ENCODE data around the gene REM2.
"Not testable (repeated sequence)": the region's sequence is repeated elsewhere in the genome, so short reads cannot be mapped to it uniquely, and the experiment has no call there.

REM2 gene

DNA sequence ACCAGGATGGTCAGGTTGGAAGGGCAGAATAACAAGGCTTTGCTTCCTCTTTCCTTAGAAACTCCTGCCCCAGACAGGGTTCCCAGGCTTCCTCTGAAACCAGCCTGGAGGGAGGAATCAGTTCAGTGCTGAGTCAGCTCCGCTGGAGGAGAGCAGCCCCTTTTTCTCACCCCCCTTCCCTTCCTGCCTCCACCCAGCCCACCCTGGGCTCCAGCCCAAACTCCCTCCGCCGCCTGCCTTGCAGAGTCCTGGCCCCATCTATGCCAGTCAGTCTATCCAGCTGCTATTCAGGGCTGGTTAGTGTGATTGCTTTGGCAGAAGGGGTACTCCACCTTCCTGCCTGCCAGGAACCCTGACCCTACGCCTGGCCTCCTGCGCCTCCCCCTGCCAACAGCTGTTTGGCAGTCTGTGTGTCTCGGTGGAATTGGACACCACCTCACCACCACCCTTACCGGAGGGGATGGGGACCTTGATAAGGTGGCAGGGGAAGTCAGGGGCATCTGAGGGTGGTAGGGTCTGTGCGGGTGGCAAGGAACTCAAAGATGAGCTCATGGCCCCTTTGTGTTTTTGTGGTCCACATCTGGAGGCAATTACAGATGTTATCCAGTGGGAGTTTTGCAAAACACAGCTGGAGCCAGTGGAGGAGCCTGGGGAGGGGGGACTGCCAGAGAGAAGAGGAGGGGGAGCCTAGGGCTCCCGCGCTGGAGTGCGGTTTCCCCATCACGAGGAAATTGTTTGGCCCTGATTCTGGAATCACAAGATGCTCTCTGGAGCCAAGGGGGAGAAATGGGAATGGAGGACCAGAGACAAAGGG, 34.5 kb upstream of the REM2 start:
- DNase-seq (ENCODE audit: low spot score) = no peak

DNA sequence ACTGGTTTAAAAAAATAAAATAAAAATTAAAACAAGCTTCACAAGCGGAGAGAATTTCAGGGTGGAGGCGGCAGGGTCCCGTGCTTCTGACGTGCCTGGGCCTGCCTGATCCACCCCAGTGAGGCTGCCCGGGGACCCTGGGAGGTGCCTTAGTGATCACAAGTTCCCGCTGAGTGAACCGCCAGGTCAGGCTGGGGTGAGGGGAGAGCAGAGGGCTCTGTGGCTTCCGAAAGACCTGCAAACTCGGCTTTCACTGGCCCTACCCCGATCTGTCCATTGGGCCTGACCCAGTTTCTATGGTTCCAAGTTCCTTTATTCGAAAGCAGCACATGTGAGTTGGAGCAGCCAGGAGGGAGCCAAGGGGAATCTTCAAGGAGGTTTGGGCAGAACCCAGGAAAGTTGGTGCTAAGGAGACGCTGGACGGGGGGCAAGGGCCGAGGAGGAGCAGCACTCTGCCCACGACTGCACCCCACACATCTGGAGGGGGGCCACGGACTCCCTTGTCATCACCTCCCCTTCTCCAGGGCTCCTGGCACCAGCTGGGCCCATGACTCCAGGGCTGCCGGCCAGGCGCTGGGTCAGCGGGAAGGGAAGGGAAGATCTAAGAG, 33.7 kb upstream of the REM2 start:
- no peak for DNase-seq (ENCODE audit: low spot score)

DNA sequence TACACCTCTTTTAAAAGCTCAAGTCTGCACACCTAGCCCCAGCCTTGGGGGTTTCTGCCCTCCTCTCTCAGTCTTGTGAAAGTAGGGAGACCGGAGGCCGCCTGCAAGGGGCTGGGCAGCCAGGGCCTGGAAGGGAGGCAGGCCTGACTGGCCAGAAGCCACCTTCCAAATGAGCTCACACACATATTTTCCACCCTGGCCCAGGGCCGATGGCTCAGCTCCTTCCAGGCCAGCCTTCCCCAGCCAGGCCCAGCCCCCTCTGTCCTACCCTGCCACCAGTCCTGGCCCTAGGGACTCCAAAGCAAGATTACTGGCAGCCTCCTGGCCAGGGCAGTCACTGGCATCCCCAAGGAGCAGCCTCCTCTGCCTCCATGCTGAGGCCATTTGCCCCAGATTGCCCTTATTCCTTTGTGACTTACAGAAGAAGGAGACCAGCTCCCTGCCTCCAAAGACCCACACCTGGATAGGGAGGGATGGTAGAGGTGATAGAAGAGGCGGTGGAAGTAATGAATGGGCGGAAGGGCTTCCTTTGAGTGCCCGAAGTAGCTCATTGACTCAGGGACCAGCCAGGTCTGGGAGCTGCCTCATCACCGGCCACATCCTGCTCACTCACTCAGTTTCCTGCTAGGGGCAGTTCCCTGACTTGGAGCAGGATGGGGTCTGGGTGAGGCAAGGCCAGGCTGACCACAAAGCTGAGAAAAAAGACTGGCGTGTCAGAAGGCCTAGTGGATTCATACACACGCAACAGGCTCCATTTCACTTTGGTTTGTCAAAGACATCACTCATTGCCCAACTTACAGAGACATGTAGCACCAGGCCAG, 31.9 kb upstream of the REM2 start:
- DNase-seq (ENCODE audit: low spot score) = no peak

DNA sequence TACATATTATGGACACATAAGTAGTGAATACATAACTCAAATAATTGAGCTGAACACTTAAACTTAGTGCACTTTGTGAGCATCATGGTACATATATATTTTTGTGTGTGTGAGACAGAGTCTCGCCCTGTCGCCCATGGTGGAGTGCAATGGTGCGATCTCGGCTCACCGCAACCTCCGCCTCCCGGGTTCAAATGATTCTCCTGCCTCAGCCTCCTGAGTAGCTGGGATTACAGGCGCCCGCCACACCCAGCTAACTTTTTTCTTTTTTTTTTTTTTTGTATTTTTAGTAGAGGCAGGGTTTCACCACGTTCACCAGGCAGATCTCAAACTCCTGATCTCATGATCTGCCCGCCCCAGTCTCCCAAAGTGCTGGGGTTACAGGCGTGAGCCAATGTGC, 30.8 kb upstream of the REM2 start:
- DNase-seq (ENCODE audit: low spot score) = not testable (repeated sequence)

DNA sequence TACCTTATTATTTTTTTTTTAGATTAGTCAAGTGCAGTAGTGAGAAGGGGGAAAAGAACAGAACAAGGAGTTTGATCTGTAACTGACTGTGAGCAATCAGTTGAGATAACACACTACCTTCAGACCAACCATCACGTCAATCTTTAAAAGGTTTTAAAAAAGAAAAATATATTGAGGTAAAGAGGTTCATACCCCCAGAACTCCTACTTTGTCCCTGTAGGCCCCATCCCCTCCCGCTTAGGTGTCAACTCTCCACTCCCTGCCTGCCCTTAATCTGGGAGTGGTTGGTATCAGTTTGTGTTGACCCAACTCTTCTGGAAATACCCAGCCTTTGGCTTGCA, 30.5 kb upstream of the REM2 start:
- DNase-seq (ENCODE audit: low spot score) = no peak

DNA sequence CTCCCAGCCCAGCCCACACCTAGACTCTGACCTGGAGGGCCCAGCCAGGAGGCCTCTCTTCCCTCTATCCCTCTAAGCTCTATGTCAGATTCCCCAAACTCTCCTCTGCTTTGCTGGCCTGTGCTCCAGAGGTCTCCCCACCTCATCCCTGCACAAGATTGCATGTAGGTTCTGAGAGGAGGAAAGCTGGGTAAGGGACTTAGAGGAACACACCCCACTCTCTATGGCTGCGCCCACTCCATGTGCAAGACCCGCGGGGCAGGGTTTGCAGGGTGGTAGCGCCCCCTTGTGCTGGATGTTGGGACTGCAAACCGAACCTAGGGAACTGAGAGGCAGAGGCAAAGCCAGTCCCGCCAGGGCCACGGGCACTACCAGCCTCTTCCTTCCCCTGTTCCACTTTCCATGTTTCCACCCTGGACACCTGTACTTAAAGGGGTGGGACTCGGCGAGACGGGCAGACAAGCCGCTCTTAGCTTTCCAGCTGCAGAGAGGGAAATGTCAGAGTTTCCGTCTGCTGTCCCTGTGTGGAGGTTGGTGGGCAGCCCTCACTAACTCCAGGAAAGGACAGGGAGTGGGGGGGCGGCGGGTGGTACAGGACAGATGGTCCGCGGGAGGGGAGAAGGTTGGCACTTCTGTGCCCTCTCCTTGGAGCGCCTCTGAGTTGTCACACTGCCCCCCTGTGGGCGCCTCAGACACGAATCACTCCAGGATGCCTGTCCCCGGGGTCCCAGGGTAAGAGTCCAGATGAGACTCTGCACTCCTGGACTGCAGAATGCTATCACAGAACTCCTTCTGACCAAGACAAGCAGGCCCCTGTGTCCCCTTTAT, 29.9 kb upstream of the REM2 start:
- DNase-seq (ENCODE audit: low spot score) = peak; percentile 94

DNA sequence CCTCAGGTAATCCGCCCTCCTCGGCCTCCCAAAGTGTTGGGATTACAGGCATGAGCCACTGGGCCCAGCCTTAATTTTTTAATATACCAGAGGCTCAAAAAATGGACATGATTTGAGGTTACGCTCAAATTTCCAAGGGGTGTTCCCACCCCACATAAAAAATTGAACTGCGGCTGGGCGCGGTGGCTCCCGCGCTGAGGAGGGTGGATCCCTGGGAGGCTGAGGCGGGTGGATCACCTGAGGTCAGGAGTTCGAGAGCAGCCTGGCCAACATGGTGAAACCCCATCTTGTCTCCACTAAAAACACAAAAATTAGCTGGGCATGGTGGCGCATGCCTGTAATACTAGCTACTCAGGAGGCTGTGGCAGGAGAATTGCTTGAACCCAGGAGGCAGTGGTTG, 28.7 kb upstream of the REM2 start:
- DNase-seq (ENCODE audit: low spot score) = not testable (repeated sequence)

DNA sequence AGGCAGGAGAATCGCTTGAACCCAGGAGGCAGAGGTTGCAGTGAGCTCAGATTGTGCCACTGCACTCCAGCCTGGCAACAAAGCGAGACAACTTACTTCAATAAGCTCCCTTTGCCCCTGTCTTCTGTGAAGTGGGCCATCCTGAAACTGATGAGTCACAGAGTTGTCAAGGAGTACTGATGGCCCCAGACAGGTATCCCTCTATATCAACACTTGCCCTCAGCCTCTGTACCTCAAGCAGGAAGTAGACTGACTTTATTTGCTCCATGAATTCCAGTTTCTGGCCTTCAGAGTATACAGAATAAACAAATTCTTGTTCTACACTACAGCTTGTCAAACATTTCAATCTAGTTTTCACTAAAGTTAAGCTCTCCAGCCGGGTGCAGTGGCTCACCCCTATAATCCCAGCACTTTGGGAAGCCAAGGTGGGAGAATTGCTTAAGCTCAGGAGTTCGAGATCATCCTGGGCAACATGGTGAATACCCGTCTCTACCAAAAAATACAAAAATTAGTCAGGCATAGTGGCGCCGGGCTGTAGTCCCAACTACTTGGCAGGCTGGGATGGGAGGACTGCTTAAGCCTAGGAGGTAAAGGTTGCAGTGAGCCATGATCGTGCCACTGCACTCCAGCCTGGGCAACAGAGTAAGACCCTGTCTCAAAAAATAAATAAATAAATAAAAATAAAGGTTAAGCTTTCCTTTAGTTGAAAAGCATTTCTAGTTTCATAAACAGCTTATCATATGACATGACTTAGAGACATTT, 27.9 kb upstream of the REM2 start:
- DNase-seq (ENCODE audit: low spot score) = no peak

DNA sequence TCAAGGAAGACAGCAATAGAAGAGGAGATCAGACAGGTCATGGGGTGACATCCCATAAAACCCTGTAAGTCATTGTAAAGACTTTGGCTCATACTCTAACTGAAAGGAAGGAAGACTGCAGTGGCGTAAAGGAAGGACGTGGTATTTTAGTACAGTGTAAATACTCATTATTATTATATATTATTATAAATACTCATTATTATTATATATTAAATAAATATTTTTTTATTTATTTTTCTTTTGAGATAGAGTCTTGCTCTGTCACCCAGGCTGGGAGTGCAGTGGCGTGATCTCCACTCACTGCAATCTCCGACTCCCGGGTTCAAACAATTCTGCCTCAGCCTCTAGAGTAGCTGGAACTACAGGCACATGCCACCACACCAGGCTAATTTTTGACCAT, 26.6 kb upstream of the REM2 start:
- no peak for DNase-seq (ENCODE audit: low spot score)

DNA sequence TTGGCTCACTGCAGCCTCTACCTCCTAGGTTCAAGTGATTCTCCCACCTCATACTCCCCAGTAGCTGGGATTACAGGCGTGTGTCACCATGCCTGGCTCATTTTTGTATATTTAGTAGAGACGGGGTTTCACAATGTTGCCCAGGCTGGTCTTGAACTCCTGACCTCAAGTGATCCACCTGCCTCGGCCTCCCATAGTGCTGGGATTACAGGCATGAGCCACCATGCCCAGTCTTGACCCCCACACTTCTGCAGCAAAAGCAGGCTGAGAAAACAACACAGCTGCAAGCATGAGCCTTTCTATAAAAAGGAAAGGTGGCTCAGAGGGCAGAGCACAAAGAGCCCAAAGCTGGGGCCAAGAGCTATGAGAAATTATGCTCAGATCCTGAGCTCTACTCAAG, 22.6 kb upstream of the REM2 start:
- DNase-seq (ENCODE audit: low spot score) = not testable (repeated sequence)

DNA sequence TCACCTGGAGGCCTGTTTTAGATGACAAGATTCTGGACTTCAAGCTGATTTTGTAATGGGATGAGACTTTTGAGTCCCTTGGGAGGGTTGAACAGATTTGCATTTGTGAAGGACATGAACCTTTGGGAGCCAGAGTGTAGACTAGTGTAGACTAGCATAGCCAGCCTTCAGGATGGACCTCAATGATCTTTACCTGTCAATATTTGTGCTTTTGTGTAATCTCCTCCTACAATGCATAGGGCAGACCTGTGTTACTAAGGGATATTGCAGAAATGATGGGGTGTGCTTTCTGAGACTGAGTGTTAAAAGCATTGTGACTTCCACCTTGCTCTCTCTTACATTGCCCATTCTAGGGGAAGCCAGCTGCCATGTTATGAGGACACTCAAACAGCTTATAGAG, 21.4 kb upstream of the REM2 start:
- no peak for DNase-seq (ENCODE audit: low spot score)

DNA sequence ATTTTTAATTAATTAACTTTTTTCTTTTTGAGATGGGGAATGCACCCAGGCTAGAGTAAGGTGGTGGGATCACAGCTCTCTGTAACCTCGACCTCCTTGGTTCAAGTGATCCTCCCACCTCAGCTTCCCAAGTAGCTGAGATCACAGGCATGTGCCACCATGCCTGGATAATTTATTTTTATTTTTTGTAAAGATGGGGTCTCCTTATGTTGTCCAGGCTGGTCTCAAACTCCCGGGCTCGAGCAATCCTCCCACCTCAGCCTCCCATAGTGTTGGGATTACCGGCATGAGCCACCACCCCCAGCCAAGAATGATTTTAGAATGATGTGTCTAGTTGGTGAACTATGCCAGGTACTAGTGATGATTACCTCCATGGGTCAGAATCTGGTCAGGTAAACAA, 18.0 kb upstream of the REM2 start:
- no peak for DNase-seq (ENCODE audit: low spot score)

DNA sequence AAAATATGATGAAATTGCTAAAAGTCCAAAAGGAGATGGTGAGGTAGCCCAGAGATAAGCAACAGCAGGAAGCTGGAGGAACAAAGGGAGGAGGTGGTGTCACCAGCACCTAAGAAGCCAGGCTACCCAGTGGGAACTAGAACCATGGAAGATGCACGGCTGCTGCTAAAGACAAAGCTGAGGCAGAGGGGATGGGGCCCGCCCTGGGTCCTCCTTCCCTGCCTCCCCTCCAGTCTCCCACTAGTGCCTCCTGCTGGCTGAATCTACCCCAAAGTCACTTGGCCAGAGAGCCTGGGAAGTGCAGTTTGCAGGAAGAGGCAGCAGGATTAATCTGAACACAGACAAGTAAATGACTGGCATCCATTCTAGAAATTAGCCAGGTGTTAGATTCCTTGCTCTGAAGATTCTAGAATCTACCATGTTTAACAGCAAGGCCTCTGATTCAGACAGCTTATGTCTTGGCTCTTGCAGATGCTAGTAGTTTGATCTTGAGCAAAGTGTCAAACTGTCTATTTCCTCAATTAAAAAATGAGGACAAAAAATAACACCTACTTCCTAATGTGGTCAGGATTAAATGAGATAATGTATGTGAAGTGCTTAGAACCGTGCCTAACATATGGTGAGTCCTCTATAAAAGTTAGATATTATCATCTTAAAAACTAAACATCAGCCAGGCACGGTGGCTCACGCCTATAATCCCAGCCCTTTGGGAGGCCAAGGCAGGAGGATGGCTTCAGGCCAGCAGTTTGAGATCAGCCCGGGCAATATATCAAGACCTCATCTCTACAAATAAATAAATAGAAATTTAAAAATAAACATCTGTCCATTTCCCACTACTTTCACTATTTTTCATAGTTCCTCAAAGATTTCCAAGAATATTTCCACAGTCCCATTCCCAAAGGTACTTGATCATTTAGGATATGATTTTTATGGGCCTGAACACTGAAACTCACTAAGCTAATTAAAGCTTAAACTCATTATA, 17.3 kb upstream of the REM2 start:
- no peak for DNase-seq (ENCODE audit: low spot score)

DNA sequence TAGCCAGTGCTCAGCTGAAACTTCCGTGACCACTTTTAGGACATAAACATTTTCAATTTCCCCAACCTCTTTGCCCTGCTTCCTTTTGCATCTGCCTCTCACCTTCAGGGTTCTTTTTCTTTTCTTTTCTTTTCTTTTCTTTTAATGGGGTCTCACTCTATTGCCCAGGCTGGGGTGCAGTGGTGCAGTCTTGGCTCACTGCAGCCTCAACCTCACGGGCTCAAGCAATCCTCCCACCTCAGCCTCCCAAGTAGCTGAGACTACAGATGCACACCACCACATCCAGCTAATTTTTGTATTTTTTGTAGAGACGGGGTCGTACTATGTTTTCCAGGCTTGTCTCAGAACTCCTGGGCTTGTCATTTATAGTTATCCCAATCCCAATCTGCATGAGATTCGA, 16.1 kb upstream of the REM2 start:
- DNase-seq (ENCODE audit: low spot score) = no peak

DNA sequence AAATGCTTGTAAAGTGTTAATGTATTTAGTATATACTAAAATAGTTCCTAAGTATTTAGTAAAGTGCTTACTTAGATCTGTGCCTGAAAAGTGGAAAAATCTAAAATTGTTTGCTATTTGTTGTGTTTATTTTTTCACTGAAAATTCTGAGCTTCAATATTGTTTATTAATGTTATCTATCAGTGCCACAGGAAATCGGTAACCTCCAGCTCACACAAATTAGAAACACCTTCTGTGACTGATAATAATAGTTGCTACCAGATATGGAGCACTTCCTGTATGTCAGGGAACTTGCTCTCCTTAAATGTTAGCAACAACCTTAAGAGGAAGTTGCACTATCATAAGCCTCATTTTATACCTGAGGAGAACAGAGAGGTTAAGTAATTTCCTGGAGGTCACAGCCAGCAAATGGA, 12.2 kb upstream of the REM2 start:
- DNase-seq (ENCODE audit: low spot score) = no peak

DNA sequence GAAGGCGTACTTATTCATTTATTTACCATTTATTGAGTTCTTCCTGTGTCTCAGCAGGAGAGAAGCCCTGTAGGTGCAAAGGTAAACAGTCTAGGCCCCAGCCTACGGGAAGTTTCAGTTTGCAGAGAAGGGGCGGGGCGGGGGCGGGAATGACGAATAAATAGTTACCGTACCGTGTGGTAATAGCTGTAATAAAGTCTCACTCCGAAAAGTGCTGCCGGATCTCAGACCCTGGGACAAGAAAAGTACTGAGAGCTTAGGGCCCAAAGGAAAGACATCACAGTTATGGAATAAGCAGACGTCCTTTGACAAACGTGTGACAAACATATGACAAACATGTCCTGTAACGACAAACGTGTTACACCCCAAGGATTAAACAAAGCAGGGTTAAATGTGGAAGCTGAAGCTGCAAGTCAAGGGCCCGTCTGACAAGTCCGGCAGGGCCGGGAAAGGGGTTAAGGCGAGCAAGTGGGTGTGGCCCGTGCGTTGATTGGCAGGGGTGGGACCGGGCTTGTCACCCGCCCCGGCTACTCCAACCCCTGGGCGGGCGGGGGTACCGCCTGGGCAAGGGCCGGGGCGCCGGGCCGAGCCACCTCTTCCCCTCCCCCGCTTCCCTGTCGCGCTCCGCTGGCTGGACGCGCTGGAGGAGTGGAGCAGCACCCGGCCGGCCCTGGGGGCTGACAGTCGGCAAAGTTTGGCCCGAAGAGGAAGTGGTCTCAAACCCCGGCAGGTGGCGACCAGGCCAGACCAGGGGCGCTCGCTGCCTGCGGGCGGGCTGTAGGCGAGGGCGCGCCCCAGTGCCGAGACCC, 11.6 kb upstream of the REM2 start, which contains the start of gene LRP10:
Gene LRP10 (plus strand): TSS at position 517 of the 809 bp plus-strand sequence. CDS start 564 bp downstream, outside the sequence.
- peak; percentile 94 for DNase-seq (ENCODE audit: low spot score)

DNA sequence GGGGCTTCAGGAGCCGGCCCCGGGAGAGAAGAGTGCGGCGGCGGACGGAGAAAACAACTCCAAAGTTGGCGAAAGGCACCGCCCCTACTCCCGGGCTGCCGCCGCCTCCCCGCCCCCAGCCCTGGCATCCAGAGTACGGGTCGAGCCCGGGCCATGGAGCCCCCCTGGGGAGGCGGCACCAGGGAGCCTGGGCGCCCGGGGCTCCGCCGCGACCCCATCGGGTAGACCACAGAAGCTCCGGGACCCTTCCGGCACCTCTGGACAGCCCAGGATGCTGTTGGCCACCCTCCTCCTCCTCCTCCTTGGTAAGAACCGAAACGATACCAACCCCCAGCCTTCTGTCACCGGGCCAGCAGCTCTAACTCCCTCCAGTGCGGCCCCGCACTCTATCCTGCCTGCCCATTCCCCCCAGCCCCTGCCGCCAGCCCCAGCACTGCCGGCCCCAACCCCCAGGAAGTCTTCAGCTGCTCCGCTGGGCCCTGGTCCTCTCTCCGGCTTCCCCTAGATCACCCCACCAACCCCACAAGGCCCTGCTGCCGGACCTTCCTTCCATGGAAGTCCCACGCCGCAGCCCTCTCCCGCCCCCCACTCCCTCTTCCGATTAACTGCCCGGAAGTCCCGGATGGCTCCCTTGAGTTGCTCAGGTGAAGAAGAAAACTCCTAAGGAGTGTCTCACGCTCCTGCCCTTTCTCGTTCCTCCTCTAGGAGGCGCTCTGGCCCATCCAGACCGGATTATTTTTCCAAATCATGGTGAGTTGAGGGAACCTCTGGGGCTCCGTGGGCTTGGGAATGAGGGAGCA, 10.8 kb upstream of the REM2 start:
- peak; percentile 88 for DNase-seq (ENCODE audit: low spot score)

DNA sequence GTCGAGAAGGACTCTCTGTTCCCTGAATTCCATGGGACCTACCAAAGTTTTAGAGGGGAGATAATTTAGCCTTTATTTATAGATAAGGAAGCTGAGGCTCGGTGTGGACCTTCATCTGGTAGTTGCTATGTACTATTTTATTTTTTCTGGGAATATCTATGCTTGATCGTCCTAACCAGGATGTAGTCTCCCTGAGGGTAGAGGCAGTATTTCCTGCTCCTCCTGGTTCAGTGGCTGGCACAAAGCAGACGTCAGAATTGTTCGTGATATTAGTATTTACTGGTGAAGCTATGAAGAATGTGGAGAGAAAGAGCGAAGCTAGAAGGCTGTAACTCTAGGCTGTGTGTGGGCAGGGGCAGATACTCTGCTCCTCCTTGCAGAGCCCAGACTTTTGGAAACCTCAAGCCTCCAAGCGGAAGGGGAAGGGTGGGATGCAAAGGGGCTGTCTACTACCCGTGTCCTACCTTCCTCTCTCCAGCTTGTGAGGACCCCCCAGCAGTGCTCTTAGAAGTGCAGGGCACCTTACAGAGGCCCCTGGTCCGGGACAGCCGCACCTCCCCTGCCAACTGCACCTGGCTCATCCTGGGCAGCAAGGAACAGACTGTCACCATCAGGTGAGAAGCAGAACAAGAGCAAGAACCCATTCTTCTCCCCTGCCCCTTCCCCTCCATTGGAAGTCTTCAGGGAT, 10.0 kb upstream of the REM2 start:
- no peak for DNase-seq (ENCODE audit: low spot score)

Measured in ecto neural progenitor cell (in vitro differentiated cells).